Stomach smooth muscle (tissue), 2 donors: ENCODE data around the gene GSC.
"Not testable (repeated sequence)": the region's sequence is repeated elsewhere in the genome, so short reads cannot be mapped to it uniquely, and the experiment has no call there.

ENCODE experiments used
- H3K27ac ChIP-seq: one replicate; pipeline ENCODE4 v1.7.0; 2013; ENCODE audit warnings: mild to moderate bottlenecking, low read length, inconsistent platforms
- H3K27me3 ChIP-seq, 2 donors: one replicate each; pipeline ENCODE4 v1.7.0; 2013; ENCODE audit warnings: low read length in 2 of 2; ENCODE audit not compliant: insufficient read depth in 2 of 2, control insufficient read depth in 1 of 2
- H3K36me3 ChIP-seq, 2 donors: one replicate each; pipeline ENCODE4 v1.7.0; 2013; ENCODE audit warnings: low read length in 2 of 2; ENCODE audit not compliant: control insufficient read depth in 2 of 2, insufficient read depth in 2 of 2
- H3K4me1 ChIP-seq: one replicate; pipeline ENCODE4 v1.7.0; 2013; ENCODE audit warnings: low read length; ENCODE audit not compliant: control insufficient read depth, insufficient read depth
- H3K4me3 ChIP-seq, 2 donors: one replicate each; pipeline ENCODE4 v1.7.0; 2013; ENCODE audit warnings: low read length in 2 of 2
- H3K9ac ChIP-seq, 2 donors: one replicate each; pipeline ENCODE4 v1.7.0; 2013; ENCODE audit warnings: low read length in 2 of 2, mild to moderate bottlenecking in 1 of 2
- H3K9me3 ChIP-seq, 2 donors: one replicate each; pipeline ENCODE4 v1.7.0; 2013; ENCODE audit warnings: low read length in 2 of 2; ENCODE audit not compliant: control insufficient read depth in 2 of 2
- donor health status: healthy.
- donor health status: Pancreatic carcinoma.

The GSC gene

DNA sequence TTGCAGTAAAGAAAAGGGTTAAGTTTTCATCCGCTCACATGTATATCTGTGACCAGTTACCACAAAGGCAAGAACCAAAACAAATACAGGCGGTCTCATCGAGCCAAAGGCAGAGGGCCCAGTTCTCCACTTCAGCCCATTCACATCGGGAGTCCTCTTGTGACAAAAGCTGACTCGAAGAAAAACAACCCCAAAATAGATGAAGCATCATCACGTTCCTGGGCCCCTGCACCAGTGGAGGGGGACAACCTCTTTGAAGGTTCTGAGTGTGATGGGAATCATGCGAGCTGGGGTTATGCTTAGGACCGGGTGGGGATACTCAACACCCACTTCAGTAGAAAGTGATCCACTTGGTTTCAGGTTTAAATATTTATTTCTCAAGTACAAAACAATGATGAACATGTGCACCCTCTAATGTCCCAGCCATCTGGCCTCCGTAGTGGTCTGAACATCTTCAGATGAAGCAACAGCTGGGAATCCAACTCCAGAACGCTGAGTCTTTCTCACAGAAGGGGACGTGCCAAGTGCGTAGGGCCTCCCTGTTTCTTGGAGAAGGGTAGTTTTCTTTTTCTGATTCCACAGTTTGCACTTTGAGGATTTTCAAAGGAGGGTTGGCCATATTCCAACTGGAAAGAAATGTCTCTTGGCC, 8.4 kb downstream of the GSC start:
- Histone ChIP-seq H3K9ac (no peak overlapping the region), H3K27me3 (peaks cover 32% of the 10 kb centered on the region in 2 donors), H3K4me1 (no peaks in the 10 kb centered on the region), H3K27ac (no peak overlapping the region), H3K4me3 (no peak overlapping the region), H3K9me3 (no peaks in the 10 kb centered on the region), H3K36me3 (no peaks in the 10 kb centered on the region)

DNA sequence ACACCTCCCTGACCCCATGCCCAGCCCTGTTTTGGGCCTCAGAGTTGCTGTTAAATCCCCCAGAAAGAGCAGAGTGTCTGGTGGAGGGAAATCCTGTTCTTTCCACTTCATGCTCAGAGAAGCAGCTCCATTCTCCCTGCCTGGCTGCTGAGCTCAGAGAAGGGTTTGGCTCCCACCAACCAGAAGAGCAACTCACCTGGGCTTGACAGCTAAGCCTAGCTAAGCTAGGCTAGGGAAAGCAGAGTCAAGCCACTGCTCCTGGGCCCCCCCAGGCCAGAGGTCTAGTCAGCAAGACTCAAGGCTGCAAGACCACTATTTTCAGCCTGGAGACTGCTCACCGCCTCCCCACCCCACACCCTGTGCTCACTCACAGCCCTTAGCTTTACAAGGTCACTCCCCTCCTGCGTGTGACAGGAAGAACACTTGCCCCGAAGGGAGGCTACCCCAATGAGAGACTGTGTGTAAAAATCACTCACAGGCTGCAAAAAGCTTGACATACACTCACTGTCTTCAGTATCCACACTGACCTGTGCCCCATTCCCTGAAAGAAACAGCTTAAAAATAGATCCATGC, 13.5 kb downstream of the GSC start:
- Histone ChIP-seq H3K27ac (no peak overlapping the region), H3K27me3 (peaks cover 3 to 5% of the 10 kb centered on the region in 2 donors), H3K4me1 (no peaks in the 10 kb centered on the region), H3K4me3 (no peak overlapping the region), H3K9me3 (no peaks in the 10 kb centered on the region), H3K36me3 (no peaks in the 10 kb centered on the region), H3K9ac (no peak overlapping the region)

DNA sequence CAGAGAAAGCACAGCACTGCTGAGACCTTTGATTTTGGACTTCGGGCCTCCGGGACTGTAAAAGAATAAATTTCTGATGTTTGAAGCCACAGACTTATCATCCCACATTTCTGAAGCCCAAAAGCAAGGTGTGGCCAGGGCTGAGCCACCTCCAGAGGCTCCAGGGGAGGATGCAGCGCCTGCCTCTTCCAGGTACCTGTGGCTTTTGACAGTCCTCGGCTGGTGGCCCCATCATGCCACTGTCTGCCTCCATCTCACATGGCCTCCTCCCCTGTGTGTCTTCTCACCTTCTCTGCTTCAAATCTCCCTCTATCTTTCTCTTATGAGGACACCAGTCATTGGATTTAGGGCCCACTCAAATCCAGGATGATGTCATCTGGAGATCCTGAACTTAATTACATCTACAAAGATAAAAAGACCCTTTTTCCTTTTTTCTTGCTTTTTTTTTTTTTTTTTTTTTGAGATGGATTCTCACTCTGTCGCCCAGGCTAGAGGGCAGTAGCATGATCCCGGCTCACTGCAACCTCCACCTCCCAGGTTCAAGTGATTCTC, 15.4 kb downstream of the GSC start:
- Histone ChIP-seq H3K27ac (no peak overlapping the region), H3K4me3 (no peak overlapping the region), H3K4me1 (no peaks in the 10 kb centered on the region), H3K9ac (no peak overlapping the region), H3K27me3 (no peaks in the 10 kb centered on the region), H3K9me3 (no peaks in the 10 kb centered on the region), H3K36me3 (no peaks in the 10 kb centered on the region)

GRCh38 chr14:94752591-94753436, 17.1 kb downstream of the GSC start:
- no peak overlapping the region for H3K4me3 ChIP-seq
- no peak overlapping the region for H3K27ac ChIP-seq
- no peaks in the 10 kb centered on the region for H3K9me3 ChIP-seq
- no peaks in the 10 kb centered on the region for H3K27me3 ChIP-seq
- no peaks in the 10 kb centered on the region for H3K36me3 ChIP-seq
- no peaks in the 10 kb centered on the region for H3K4me1 ChIP-seq
- H3K9ac ChIP-seq: no peak overlapping the region

DNA sequence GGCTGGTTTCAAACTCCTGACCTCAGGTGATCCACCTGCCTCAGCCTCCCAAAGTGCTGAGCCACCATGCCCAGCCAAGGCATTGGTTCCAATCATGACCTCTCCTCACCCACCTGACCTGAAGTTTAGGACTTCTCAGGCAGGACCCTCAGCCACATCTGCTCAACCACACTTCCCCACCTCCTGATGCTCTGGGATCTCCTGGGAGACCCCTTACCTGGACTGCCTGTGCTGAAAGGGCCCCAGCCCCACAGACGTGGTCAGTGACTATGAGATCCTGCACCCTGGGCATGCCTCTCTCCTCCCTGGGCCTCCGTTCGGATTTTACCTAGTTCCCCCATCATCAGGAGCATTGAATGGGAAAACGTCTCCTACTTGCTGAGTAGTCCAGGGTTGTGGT, 18.0 kb downstream of the GSC start:
- no peaks in the 10 kb centered on the region for H3K27me3 ChIP-seq
- H3K27ac ChIP-seq: no peak overlapping the region
- H3K4me3 ChIP-seq: no peak overlapping the region
- no peaks in the 10 kb centered on the region for H3K4me1 ChIP-seq
- H3K9me3 ChIP-seq: no peaks in the 10 kb centered on the region
- H3K9ac ChIP-seq: no peak overlapping the region
- no peaks in the 10 kb centered on the region for H3K36me3 ChIP-seq

GRCh38 chr14:94751321-94751720, 18.6 kb downstream of the GSC start:
- no peak overlapping the region for H3K4me3 ChIP-seq
- H3K9ac ChIP-seq: no peak overlapping the region
- no peak overlapping the region for H3K27ac ChIP-seq
- H3K36me3 ChIP-seq: no peaks in the 10 kb centered on the region
- no peaks in the 10 kb centered on the region for H3K27me3 ChIP-seq
- H3K9me3 ChIP-seq: no peaks in the 10 kb centered on the region
- no peaks in the 10 kb centered on the region for H3K4me1 ChIP-seq

- H3K27me3 ChIP-seq: no peaks in the 10 kb centered on the region
- no peak overlapping the region for H3K9ac ChIP-seq
- no peaks in the 10 kb centered on the region for H3K4me1 ChIP-seq
- no peaks in the 10 kb centered on the region for H3K9me3 ChIP-seq
- H3K36me3 ChIP-seq: no peaks in the 10 kb centered on the region
- H3K4me3 ChIP-seq: no peak overlapping the region
- H3K27ac ChIP-seq: no peak overlapping the region
Observed at GRCh38 chr14:94750371-94750770, 19.5 kb downstream of the GSC start.

DNA sequence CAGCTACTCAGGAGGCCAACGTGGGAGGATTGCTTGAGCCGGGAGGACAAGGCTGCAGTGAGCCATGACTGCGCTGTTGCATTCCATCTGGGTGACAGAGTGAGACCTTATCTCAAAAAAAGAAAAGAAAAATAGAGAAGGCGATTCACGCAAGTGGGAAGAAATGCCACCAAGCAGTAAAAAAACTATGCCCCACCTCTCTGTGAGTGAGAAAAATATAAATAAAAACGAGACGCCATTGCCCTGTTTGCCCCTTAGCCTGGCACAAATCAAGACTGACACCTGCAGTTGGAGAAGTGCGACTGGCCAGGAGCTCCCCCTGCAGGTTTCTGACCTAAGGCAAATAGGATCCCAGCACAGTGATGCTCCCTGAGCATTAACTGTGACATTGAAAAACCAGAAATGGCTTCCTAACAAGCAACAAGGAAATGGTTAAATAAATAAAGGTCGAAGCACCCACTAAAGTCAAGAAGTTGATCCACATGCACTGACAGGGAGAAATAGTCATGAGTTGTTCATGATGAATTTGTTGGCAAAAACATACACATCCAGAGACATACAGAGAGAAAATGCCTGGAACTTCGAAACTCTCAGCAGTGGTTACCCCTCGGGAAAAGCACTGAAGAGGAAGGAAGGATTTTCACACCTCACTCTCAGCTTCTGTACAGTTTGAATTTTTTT, 21.1 kb downstream of the GSC start:
- Histone ChIP-seq H3K9ac (no peak overlapping the region), H3K4me3 (no peak overlapping the region), H3K36me3 (no peaks in the 10 kb centered on the region), H3K4me1 (no peaks in the 10 kb centered on the region), H3K27ac (no peak overlapping the region), H3K9me3 (no peaks in the 10 kb centered on the region), H3K27me3 (no peaks in the 10 kb centered on the region)

GRCh38 chr14:94747739-94748138, 22.2 kb downstream of the GSC start:
- Histone ChIP-seq H3K27me3 (no peaks in the 10 kb centered on the region), H3K9me3 (no peaks in the 10 kb centered on the region), H3K9ac (no peak overlapping the region), H3K4me3 (no peak overlapping the region), H3K4me1 (no peaks in the 10 kb centered on the region), H3K27ac (no peak overlapping the region), H3K36me3 (no peaks in the 10 kb centered on the region)

- H3K27me3 ChIP-seq, H3K4me3 ChIP-seq, H3K36me3 ChIP-seq, H3K4me1 ChIP-seq, H3K27ac ChIP-seq, H3K9ac ChIP-seq, H3K9me3 ChIP-seq: not testable (repeated sequence)
Observed at GRCh38 chr14:94747153-94747552, 22.8 kb downstream of the GSC start.
